ENCODE results near the gene TAF8.

GRCh38 chr6:42135722-42136121 lies 85.4 kb downstream of the TAF8 start:
- no peak for TF ChIP-seq CTCF (IDR thresholded peaks at IDR 0.05)
- no peak for TF ChIP-seq POLR2AphosphoS5 (IDR thresholded peaks at IDR 0.05)
- no peak for TF ChIP-seq POLR2A (IDR thresholded peaks at IDR 0.05; ENCODE audit: low read depth)

Measured in esophagus muscularis mucosa (tissue), 3 donors.